Loucy (cell line): ENCODE results near the gene ADCY2.

Experiments
- H2AFZ ChIP-seq: fragments of 200-600 bp; sonication (generic); 2 replicates; pipeline ENCODE4 v1.6.0; 2016; ENCODE audit warnings: antibody characterized with exemption, mild to moderate bottlenecking, low read length, moderate library complexity
- H3F3A ChIP-seq: fragments of 200-600 bp; 2 replicates; pipeline ENCODE4 v1.6.0; 2016; ENCODE audit warnings: antibody characterized with exemption, low read depth, mild to moderate bottlenecking
- H3K27me3 ChIP-seq: fragments of 200-600 bp; sonication (generic); 2 replicates; pipeline ENCODE4 v1.6.1; 2014; ENCODE audit warnings: low read length, mild to moderate bottlenecking; ENCODE audit not compliant: insufficient read depth, poor library complexity, severe bottlenecking
- H3K36me3 ChIP-seq: fragments of 200-600 bp; sonication (generic); 2 replicates; pipeline ENCODE4 v1.6.1; 2016; ENCODE audit warnings: low read length; ENCODE audit not compliant: insufficient read depth
- H3K4me1 ChIP-seq: fragments of 200-600 bp; sonication (generic); 2 replicates; pipeline ENCODE4 v1.5.1; 2014; ENCODE audit warnings: low read length, mild to moderate bottlenecking; ENCODE audit not compliant: insufficient read depth, poor library complexity, severe bottlenecking
- H3K4me2 ChIP-seq: fragments of 200-600 bp; sonication (generic); 2 replicates; pipeline ENCODE4 v1.6.0; 2014; ENCODE audit warnings: antibody characterized with exemption, low read length, low read depth, mild to moderate bottlenecking; ENCODE audit not compliant: poor library complexity, severe bottlenecking
- H3K4me3 ChIP-seq: fragments of 200-600 bp; sonication (generic); 2 replicates; pipeline ENCODE4 v1.5.1; 2014; ENCODE audit warnings: low read length, mild to moderate bottlenecking, mixed read lengths; ENCODE audit not compliant: poor library complexity, severe bottlenecking
- H3K79me2 ChIP-seq: fragments of 200-600 bp; sonication (generic); 2 replicates; pipeline ENCODE4 v1.6.1; 2014; ENCODE audit warnings: low read length; ENCODE audit not compliant: insufficient read depth
- H3K9ac ChIP-seq: fragments of 200-600 bp; sonication (generic); 2 replicates; pipeline ENCODE4 v1.6.0; 2014; ENCODE audit warnings: mild to moderate bottlenecking, low read depth, low read length, moderate library complexity; ENCODE audit not compliant: poor library complexity, severe bottlenecking
- H3K9me2 ChIP-seq: fragments of 200-600 bp; sonication (generic); replicated peaks from 2 replicates; pipeline ENCODE4 v1.6.1; 2016; ENCODE audit warnings: low read depth, low read length, mixed read lengths
- H3K9me3 ChIP-seq: fragments of 200-600 bp; sonication (generic); 2 replicates; pipeline ENCODE4 v1.6.1; 2014; ENCODE audit warnings: mild to moderate bottlenecking, antibody characterized with exemption, low read length, low read depth; ENCODE audit not compliant: insufficient read depth
- H4K20me1 ChIP-seq: fragments of 200-600 bp; sonication (generic); 2 replicates; pipeline ENCODE4 v1.6.0; 2014; ENCODE audit warnings: antibody characterized with exemption, low read length, mild to moderate bottlenecking; ENCODE audit not compliant: insufficient read depth, poor library complexity, severe bottlenecking
- EZH2phosphoT487 ChIP-seq: fragments of 200-600 bp; IDR thresholded peaks from 2 replicates; pipeline ENCODE4 v1.6.1; 2018; ENCODE audit warnings: antibody characterized with exemption, mild to moderate bottlenecking, moderate library complexity, borderline replicate concordance
- TF ChIP-seq, protein P1 (sequence below): fragments of 200-600 bp; sonication (generic); conservative IDR thresholded peaks from 2 replicates; pipeline ENCODE4 v1.5.1; 2014; ENCODE audit warnings: mild to moderate bottlenecking, antibody characterized with exemption, low read length

ADCY2 gene

DNA sequence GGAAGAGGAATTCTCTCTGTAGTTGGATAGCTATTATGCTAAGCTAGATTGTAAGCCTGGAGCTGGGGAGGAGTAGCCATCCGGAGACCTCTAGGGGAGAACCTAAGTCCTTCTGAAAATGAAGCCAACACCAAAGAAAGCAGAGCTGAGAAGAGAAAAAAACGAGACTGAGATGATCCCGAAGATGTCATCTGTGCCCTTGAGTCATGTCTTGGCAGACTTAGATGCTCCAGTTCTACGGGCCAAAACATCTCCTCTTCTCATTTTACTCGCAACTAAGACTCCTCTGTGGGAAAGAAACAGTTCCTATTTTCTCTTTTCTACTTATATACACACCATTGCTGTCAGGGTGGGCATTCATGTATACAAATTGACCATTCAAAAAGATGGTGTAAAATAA is 34.3 kb upstream of the ADCY2 start:
- TF ChIP-seq, protein P1, sequence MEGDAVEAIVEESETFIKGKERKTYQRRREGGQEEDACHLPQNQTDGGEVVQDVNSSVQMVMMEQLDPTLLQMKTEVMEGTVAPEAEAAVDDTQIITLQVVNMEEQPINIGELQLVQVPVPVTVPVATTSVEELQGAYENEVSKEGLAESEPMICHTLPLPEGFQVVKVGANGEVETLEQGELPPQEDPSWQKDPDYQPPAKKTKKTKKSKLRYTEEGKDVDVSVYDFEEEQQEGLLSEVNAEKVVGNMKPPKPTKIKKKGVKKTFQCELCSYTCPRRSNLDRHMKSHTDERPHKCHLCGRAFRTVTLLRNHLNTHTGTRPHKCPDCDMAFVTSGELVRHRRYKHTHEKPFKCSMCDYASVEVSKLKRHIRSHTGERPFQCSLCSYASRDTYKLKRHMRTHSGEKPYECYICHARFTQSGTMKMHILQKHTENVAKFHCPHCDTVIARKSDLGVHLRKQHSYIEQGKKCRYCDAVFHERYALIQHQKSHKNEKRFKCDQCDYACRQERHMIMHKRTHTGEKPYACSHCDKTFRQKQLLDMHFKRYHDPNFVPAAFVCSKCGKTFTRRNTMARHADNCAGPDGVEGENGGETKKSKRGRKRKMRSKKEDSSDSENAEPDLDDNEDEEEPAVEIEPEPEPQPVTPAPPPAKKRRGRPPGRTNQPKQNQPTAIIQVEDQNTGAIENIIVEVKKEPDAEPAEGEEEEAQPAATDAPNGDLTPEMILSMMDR, result no peak
- no peak for TF ChIP-seq EZH2phosphoT487
- no peak overlapping the region for H3K9ac ChIP-seq
- no peaks in the 10 kb centered on the region for H3K9me2 ChIP-seq
- no peak overlapping the region for H2AFZ ChIP-seq
- no peak overlapping the region for H3K4me2 ChIP-seq
- H3K4me3 ChIP-seq, result no peak overlapping the region
- H3F3A ChIP-seq, result no peaks in the 10 kb centered on the region
- H3K9me3 ChIP-seq, result peaks cover 4% of the 10 kb centered on the region; the same call in 1 of the 2 replicates
- no peaks in the 10 kb centered on the region for H3K27me3 ChIP-seq
- no peaks in the 10 kb centered on the region for H4K20me1 ChIP-seq
- H3K4me1 ChIP-seq, result no peaks in the 10 kb centered on the region
- H3K36me3 ChIP-seq, result no peaks in the 10 kb centered on the region
- no peaks in the 10 kb centered on the region for H3K79me2 ChIP-seq

DNA sequence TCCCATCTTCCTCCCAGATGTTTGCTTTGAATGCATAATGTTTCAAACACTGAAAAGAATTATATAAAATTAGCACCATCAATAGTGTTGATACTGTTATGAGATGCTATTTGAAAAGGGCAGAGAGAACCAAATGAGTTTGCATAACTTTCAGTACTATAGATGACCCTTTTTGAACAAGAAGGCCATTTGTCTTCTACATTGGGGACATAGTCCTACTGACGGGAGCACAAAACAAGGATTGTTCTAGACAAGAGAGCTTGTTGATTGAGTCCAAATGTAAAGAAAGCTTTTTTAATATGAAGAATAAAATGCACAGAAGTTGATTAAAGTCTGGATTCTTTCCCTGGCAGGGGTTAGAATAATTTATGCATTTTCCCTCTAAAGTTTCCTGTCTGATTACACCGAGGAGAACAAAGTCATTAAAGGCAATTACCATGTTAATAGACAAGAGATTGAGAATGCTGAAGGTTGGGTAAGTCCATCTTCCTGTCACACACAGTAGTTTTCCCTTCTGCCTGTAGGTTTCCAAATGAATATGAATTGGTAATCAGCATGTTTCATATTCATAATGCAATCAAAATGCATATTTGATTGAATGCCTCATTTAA is 32.8 kb upstream of the ADCY2 start:
- Histone ChIP-seq H4K20me1 (no peaks in the 10 kb centered on the region), H3K27me3 (no peaks in the 10 kb centered on the region), H3K9me3 (peaks cover 4% of the 10 kb centered on the region; the same call in 1 of the 2 replicates), H3K36me3 (no peaks in the 10 kb centered on the region), H3K9ac (no peak overlapping the region), H3K4me2 (no peak overlapping the region), H3K4me3 (no peak overlapping the region), H3K9me2 (no peaks in the 10 kb centered on the region), H3F3A (no peaks in the 10 kb centered on the region), H3K79me2 (no peaks in the 10 kb centered on the region), H2AFZ (no peak overlapping the region), H3K4me1 (no peaks in the 10 kb centered on the region)
- TF ChIP-seq, protein P1, result no peak

DNA sequence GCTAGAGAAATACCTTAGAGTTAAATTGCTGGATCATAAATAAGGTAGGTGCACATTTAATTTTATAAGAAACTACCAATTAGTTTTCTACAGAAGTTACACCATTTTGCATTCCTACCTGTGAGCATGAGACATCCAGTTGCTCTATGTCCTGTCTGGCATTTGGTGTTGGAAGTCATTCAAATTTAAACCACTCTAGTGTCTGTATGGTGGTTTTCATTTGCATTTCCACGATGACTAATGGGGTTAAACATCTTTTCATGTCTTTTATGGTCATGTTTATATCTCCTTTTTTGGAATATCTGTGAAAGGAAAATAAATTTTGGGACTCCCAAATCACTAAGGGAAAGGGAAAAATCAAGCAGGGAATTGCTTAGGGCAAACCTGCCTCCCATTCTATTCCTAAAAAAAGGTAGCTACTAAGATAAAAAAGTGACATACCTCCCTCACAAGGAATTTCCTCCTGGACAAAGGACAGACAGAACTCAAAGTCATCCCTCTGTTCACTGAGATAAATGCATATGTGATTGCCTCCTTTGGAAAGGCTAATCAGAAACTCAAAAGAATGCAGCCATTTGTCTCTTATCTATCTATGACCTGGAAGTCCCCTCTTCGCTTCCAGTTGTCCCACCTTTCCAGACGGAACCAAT is 31.6 kb upstream of the ADCY2 start:
- TF ChIP-seq EZH2phosphoT487, result no peak
- TF ChIP-seq, protein P1, result no peak
- no peak overlapping the region for H3K4me3 ChIP-seq
- H3K27me3 ChIP-seq, result no peaks in the 10 kb centered on the region
- no peak overlapping the region for H2AFZ ChIP-seq
- H3K4me2 ChIP-seq, result no peak overlapping the region
- H3K4me1 ChIP-seq, result no peaks in the 10 kb centered on the region
- H3F3A ChIP-seq, result no peaks in the 10 kb centered on the region
- H3K79me2 ChIP-seq, result no peaks in the 10 kb centered on the region
- no peaks in the 10 kb centered on the region for H3K9me2 ChIP-seq
- H3K9ac ChIP-seq, result no peak overlapping the region
- no peaks in the 10 kb centered on the region for H3K36me3 ChIP-seq
- peaks cover 4% of the 10 kb centered on the region; the same call in 1 of the 2 replicates for H3K9me3 ChIP-seq
- no peaks in the 10 kb centered on the region for H4K20me1 ChIP-seq
